ENCODE measurements around the gene FGFR3.

The FGFR3 gene

GRCh38 chr4:1797861-1798579 is 4.9 kb downstream of the FGFR3 start:
- no peak overlapping the region for H3K4me3 ChIP-seq (replicated peaks; ENCODE audit: low read depth, low read length)
- TF ChIP-seq CTCF (IDR thresholded peaks at IDR 0.05; ENCODE audit: low read length, missing control alignments): no peak
- no peak for DNase-seq (ENCODE audit: low read depth)

GRCh38 chr4:1798580-1799386 is 5.7 kb downstream of the FGFR3 start:
- H3K4me3 ChIP-seq (replicated peaks; ENCODE audit: low read depth, low read length): no peak overlapping the region
- DNase-seq (ENCODE audit: low read depth): no peak
- TF ChIP-seq CTCF (IDR thresholded peaks at IDR 0.05; ENCODE audit: low read length, missing control alignments): no peak

- TF ChIP-seq CTCF (IDR thresholded peaks at IDR 0.05; ENCODE audit: low read length, missing control alignments): no peak
- H3K4me3 ChIP-seq (replicated peaks; ENCODE audit: low read depth, low read length): no peak overlapping the region
- no peak for DNase-seq (ENCODE audit: low read depth)
Measured at GRCh38 chr4:1799387-1800375, 6.6 kb downstream of the FGFR3 start.

- no peak overlapping the region for H3K4me3 ChIP-seq (replicated peaks; ENCODE audit: low read depth, low read length)
- TF ChIP-seq CTCF (IDR thresholded peaks at IDR 0.05; ENCODE audit: low read length, missing control alignments): no peak
- DNase-seq (ENCODE audit: low read depth): no peak
Measured at GRCh38 chr4:1800805-1801204, 7.7 kb downstream of the FGFR3 start.

- no peak for TF ChIP-seq CTCF (IDR thresholded peaks at IDR 0.05; ENCODE audit: low read length, missing control alignments)
- no peak overlapping the region for H3K4me3 ChIP-seq (replicated peaks; ENCODE audit: low read depth, low read length)
- DNase-seq (ENCODE audit: low read depth): no peak
Measured at GRCh38 chr4:1801286-1801958, 8.3 kb downstream of the FGFR3 start.

GRCh38 chr4:1802151-1802715 is 9.1 kb downstream of the FGFR3 start:
- no peak for TF ChIP-seq CTCF (IDR thresholded peaks at IDR 0.05; ENCODE audit: low read length, missing control alignments)

More at GRCh38 chr4:1802151-1802715, 9.1 kb downstream of the FGFR3 start:
- peak; percentile 10 for DNase-seq (ENCODE audit: low read depth)
- no peak overlapping the region for H3K4me3 ChIP-seq (replicated peaks; ENCODE audit: low read depth, low read length)
